ENCODE results near the gene TMEM184B. TPM values are rescaled to one million over a fixed set of nuclear protein-coding genes. Genes with fewer than 3 reads are reported as not detected.

TMEM184B gene
- total RNA-seq, 2 experiments from 2014 or later = 28.8 to 30.5 TPM

DNA sequence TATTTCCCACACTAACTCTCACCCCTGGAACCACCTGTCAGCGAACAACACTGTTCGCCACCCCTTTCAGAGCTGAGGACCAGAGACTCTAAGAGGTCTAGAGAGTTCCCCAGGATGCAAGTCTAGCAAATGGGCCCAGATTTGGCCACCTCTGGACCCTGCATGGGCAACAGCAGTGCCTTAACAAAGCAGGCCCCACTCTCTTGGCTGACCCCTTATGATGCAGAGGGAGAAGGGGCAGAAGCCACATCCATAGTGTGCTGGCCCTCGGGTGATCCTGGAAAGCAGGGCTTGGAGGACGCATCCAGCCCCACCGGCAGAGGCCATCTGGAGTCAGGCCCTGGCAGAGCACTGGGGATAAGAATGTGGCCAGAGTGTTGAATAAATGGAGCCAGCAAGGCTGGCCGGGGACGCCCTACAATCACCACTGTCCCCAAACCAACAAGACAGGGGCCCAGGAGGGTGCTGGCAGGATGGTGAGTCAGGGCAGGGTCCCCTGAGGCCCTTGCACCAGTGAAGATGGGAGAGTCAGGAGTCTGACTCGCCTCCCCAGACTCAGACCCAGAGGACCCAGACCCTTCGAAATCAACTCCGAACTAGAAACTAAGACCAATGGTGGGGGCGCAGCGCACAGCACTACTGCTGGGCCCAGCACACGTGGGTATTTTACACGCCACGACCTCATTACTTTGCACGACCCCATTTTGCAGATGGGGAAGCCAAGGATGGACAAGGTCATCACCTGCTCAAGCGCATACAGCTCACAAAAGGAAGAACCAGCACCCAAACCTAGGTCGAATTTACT is 37.9 kb upstream of the TMEM184B start:
- ChIA-PET POLR2A (no interaction called here), CTCF (interaction anchor here (0.6 kb wide), 1 partner anchor 171 kb away, joined by 3 read pairs; no protein-coding TSS in a partner anchor)

GRCh38 chr22:38309614-38310517 is 37.1 kb upstream of the TMEM184B start:
- ChIA-PET POLR2A (no interaction called here), CTCF (no interaction called here)

- CTCF ChIA-PET = no interaction called here
These were observed 36.1 kb upstream of the TMEM184B start for GRCh38 chr22:38308791-38309498.

DNA sequence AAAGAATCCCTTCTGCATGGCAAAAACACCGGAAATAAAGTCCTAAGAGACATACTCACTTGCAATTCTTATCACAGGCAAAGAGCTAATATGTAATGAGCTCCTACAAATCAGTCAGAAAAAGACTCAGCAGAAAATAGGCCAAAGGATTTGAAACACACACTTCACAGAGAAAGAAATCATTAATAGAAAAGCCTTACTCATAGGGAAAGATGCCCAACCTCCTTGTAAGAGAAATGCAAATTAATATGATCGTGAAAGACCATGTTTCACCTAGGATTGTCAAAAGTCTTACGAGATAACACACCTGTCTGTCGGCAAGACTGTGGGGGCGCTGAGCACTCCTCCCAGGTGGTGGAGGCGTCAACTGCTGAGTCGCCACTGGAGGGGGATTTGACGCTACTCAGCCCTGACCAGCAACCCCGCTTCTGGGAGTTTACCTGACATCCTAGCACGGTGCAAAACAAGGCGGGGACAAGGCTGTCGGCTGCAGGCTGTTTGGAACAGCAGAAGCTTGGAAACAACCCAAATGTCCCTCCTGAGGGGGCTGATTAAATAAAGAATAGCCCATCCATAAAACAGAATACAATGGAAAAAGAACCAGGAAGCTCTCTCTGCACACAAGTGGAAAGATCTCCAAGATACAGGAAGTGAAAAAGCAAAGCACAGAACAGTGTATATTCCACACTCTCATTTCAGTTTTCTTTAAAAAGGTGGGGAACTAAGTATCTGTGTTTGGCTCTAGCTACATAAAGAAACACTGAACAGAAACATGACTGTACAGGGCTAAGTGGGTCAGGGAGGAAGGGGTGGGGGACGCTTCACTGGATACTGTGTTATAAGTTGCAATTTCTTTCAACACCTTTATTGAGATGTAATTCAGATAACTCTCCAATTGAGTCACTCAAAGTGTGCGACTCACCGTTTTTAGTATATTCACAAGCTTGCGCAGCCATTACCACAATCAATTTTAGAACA is 33.0 kb upstream of the TMEM184B start:
- ChIA-PET CTCF (interaction anchor here (0.8 to 1.3 kb wide), 3 partner anchors 9 to 672 kb away, joined by 3 read pairs; no protein-coding TSS in a partner anchor), POLR2A (interaction anchor here (0.6 to 0.9 kb wide), 3 partner anchors 9 to 33 kb away, joined by 3 to 6 read pairs (median 3); no protein-coding TSS in a partner anchor)

More at GRCh38 chr22:38308791-38309498, 36.1 kb upstream of the TMEM184B start:
- POLR2A ChIA-PET = no interaction called here

- ChIA-PET CTCF (interaction anchor here (0.7 to 1.3 kb wide), 2 partner anchors 27 to 100 kb away, joined by 3 read pairs; no protein-coding TSS in a partner anchor), POLR2A (interaction anchor here (0.5 to 0.6 kb wide), 2 partner anchors 25 to 31 kb away, joined by 6 read pairs; no protein-coding TSS in a partner anchor)
These were observed 31.7 kb upstream of the TMEM184B start for GRCh38 chr22:38304526-38304925.

GRCh38 chr22:38303974-38304373 is 31.2 kb upstream of the TMEM184B start:
- ChIA-PET CTCF (no interaction called here), POLR2A (no interaction called here)

DNA sequence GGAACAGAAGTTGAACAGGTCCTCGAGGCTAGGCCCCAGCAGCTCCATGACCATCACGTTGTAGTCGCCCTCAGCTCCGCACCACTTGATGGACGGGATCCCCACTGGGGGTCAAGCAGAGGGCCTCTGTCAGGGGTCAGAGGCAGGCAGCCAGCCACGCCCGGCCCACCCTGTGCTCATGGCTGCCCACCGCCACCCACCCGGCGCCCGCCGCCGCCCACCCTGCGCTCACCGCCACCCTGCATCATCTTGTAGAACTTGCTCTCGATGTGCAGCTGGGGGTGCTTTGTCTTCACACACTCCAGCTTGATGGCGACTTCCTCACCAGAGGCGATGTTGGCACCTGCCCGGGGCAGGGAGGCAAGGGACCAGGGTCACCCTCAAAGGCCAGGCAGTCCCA is 30.1 kb upstream of the TMEM184B start:
- POLR2A ChIA-PET = no interaction called here
- CTCF ChIA-PET = no interaction called here

DNA sequence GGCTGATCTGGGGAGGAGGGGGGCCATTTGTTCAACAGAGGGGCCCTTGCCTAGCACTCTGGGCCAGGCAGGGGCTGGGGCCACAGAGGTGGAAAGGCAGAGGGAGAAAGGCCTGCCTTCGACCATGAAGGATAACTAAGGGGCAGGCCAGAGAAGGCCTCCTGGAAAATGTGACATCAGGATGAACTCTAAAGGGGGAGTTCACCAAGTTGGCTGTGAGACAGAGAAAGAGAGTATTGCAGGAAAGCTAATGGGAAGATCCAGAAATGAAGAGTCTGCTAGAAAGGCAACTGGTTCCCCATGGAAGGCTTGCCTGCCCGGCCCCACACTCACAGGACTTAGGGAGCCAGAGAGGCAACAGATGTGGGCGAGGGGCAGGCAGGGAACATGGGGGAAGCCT is 28.1 kb upstream of the TMEM184B start:
- CTCF ChIA-PET = interaction anchor here (0.9 kb wide), 1 partner anchor 12 kb away, joined by 4 read pairs; no protein-coding TSS in a partner anchor
- POLR2A ChIA-PET = no interaction called here

DNA sequence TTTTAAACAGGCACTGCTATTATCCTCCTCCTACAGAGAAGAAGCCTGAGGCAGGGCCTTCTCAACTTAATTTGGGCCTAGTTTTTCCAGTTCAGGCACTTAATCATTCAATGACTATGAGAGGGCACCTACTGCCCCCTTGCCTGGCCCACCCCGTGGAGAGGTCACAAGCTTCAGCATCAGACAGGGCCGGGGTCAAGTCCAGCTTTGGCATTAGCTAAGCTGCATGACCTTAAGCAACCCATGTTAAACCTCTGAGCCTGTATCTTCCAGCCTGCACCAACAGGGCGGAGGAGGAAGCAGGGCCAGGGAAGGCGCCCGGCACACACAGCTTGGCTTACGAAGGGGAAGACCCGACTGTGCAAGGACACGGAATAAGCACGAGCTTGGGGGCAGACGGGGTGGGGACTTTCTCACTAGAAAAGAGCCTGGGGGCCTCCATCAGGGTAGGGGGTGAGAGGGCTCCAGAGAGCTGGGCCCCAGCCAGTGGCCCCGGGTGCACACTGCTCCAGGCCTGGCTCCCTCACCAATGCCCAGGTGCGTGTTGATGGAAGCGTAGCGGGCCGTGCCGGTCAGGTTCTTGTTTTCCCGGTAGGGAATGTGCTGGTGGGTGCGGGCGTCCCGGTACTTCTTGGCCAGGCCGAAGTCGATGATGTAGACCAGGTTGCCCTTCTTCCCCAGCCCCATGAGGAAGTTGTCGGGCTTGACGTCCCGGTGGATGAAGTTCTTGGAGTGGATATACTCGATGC is 27.6 kb upstream of the TMEM184B start:
- ChIA-PET POLR2A (no interaction called here), CTCF (no interaction called here)

DNA sequence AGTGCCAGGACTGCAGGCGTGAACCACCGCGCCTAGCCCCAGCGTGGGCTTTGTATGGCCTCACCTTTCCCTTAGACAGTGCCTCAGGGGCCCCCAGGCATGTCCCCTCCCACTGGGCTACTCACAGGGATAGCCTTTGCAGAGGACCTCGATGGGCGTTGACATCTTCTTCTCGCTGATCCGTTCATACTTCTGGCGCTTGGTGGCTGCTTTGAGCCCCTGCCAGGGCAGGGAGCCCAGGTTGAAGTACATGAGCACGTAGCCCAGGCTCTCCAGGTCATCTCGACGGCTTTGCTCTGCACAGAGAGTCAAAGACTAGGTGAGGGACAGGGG is 26.9 kb upstream of the TMEM184B start:
- CTCF ChIA-PET = no interaction called here

GRCh38 chr22:38298312-38299005 is 25.6 kb upstream of the TMEM184B start:
- ChIA-PET POLR2A (no interaction called here), CTCF (interaction anchor here (0.7 kb wide), 1 partner anchor 19 kb away, joined by 3 read pairs; no protein-coding TSS in a partner anchor)

More for the DNA sequence above, 26.9 kb upstream of the TMEM184B start:
- POLR2A ChIA-PET = no interaction called here

DNA sequence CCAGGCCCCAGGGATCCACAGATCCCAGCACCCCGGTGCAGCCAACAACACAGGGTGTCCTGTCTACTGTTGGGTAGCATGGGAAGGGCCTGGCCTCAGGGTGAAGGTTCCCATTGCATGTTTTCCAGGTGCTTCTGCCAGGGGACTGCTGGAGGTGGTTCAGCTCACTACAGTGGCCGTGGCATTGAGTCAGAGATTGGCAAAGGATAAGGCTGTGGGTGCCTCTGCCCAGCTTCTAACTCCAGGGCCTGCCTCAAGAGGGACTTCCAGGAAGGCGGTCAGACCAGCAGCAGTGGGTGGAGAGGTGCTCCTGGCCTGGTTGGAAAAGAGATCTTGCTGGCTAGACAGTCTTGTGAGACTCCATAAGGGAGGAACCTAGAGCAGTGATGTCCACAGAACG is 23.6 kb upstream of the TMEM184B start:
- CTCF ChIA-PET = no interaction called here
- POLR2A ChIA-PET = no interaction called here

GRCh38 chr22:38295863-38296262 is 23.1 kb upstream of the TMEM184B start:
- CTCF ChIA-PET = no interaction called here
- POLR2A ChIA-PET = no interaction called here

DNA sequence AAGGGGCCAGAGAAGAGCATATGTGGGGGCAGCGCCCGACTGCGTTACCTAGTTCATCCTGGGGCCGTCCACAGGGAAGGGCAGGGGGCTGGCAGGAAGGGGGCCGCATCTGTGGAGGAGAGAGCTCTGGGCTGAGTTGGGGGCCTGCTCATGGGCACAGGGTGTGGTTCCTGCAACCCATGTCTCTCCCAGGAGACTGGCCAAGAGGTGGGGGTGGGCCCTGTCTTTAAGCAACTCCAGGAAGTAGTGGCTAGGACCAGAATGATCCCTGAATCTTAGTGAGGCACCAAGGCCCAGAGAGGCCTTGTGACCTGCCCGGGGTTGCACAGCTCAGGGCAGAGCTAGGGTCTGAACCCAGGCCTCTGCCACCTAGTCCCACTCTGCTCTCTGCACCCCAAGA is 22.5 kb upstream of the TMEM184B start:
- ChIA-PET CTCF (no interaction called here), POLR2A (no interaction called here)

DNA sequence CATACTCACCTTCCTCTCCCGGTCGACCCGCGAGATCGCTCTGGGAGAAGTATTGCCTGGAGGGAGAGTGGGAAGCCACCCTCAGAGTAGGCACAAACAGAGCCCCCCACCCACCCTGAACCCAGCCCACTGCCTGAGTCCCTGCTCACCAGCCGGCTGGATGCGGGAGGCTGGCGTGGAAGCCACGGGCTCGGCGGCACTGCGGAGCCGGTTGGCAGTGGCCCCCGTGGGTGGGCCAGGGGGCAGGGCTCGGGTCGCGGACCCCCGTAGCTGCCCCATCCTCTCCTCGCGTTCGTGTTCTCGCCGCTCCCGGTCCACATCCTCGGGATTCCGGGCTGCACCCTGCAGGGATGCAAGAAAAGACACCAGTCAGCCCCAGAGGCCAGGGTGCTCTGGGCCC is 21.4 kb upstream of the TMEM184B start:
- ChIA-PET POLR2A (no interaction called here), CTCF (no interaction called here)

DNA sequence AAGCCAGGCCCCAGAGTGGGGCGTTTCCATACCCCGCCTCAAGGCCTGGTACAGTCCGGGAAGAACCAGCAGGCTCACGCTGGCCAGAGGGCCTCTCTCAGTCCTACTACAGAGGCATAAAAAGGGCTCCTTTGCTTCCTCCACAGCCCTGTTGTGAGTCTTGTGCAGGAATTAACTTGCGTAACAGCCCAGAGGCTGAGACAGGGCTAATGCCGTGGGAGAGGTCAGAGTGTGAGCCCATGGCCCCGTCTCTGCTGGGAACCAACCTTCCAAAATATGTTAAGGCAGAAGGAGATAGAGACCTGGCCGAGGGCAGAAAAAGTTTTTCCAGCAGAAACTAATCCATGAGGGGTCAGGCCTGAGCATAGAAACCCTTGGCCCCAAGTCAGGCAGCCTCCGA is 19.9 kb upstream of the TMEM184B start:
- ChIA-PET POLR2A (no interaction called here), CTCF (no interaction called here)

DNA sequence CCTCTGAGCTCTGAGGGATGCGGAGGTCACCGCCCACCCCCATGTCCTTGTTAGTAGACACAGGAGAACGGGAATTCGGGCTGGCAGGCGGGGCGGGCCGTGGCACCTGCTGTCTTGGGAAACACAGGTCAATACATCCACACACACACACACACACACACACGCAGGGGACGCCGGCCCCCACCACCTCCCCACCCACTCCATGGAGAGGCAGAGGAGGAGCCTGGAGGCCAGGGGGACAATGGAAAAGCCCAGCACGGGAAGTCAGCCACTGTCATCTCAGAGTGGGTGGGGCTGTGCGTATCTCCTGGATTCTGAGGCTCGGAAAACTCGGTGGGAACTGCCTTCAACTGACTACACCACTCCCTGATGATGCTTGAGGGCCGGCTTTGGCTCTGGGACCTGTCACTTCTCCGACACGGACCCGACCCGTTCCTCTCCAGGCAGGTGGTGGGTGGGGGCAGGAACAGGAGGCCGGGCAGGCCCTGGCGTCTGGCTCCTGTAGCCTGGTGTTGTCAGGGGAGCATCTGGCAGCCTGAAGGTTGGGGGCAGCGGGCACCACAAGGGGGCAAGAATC is 18.5 kb upstream of the TMEM184B start:
- CTCF ChIA-PET = no interaction called here
- POLR2A ChIA-PET = interaction anchor here (0.7 kb wide), 1 partner anchor 374 kb away, joined by 4 read pairs; no protein-coding TSS in a partner anchor

Data from activated CD8-positive, alpha-beta memory T cell treated with anti-CD3 and anti-CD28 coated beads for 36 hours (primary cell).